Smooth muscle cell (in vitro differentiated cells): ENCODE data around the gene LRP1B. TPM values are rescaled to one million over a fixed set of nuclear protein-coding genes. Genes with fewer than 3 reads are reported as not detected.

Experiments used
- DNase-seq: peaks from one replicate; lab custom pipeline; 2025; ENCODE audit not compliant: unreplicated experiment; lab: John Stamatoyannopoulos, UW
- H2AFZ ChIP-seq: fragments of 200-600 bp; sonication (generic); 2 replicates; pipeline ENCODE4 v1.6.0; 2016; ENCODE audit warnings: antibody characterized with exemption, low read depth, mild to moderate bottlenecking
- H3F3A ChIP-seq: fragments of 200-600 bp; sonication (generic); 2 replicates; pipeline ENCODE4 v1.6.0; 2017; ENCODE audit warnings: antibody characterized with exemption, low read depth
- H3K27ac ChIP-seq: fragments of 200-600 bp; sonication (generic); 2 replicates; pipeline ENCODE4 v1.5.1; 2016; ENCODE audit warnings: low read depth, mild to moderate bottlenecking
- H3K27me3 ChIP-seq: fragments of 200-600 bp; sonication (generic); 2 replicates; pipeline ENCODE4 v1.6.1; 2016; ENCODE audit warnings: low read depth, mild to moderate bottlenecking
- H3K36me3 ChIP-seq: fragments of 200-600 bp; sonication (generic); 2 replicates; pipeline ENCODE4 v1.5.1; 2016; ENCODE audit warnings: low read depth
- H3K4me1 ChIP-seq: fragments of 200-600 bp; sonication (generic); 2 replicates; pipeline ENCODE4 v1.5.1; 2016; ENCODE audit warnings: low read depth
- H3K4me2 ChIP-seq: fragments of 200-600 bp; sonication (generic); 2 replicates; pipeline ENCODE4 v1.6.0; 2016; ENCODE audit warnings: mild to moderate bottlenecking
- H3K4me3 ChIP-seq: fragments of 200-600 bp; sonication (generic); 2 replicates; pipeline ENCODE4 v1.5.1; 2016; ENCODE audit warnings: mild to moderate bottlenecking
- H3K79me2 ChIP-seq: fragments of 200-600 bp; sonication (generic); 2 replicates; pipeline ENCODE4 v1.6.0; 2016; ENCODE audit warnings: low read depth, mild to moderate bottlenecking
- H3K9ac ChIP-seq: fragments of 200-600 bp; sonication (generic); 2 replicates; pipeline ENCODE4 v1.6.0; 2016; ENCODE audit warnings: low read depth
- H3K9me3 ChIP-seq: fragments of 200-600 bp; sonication (generic); replicated peaks from 2 replicates; pipeline ENCODE4 v1.5.1; 2016; ENCODE audit warnings: low read depth
- H4K20me1 ChIP-seq: fragments of 200-600 bp; sonication (generic); 2 replicates; pipeline ENCODE4 v1.6.0; 2016; ENCODE audit warnings: low read depth
- CTCF ChIP-seq: fragments of 200-600 bp; sonication (generic); IDR thresholded peaks from 2 replicates; pipeline ENCODE4 v1.5.1; 2017; ENCODE audit warnings: borderline replicate concordance, mild to moderate bottlenecking, antibody characterized with exemption; ENCODE audit not compliant: insufficient read depth, poor library complexity, severe bottlenecking
- WGBS: methylation state at CpG from one replicate; pipeline ENCODE4 v1.1.7; 2016; ENCODE audit warnings: low lambda C conversion rate; 5-methylcytosine and 5-hydroxymethylcytosine counted together
- polyA plus RNA-seq: library from polyadenylated mRNA; unstranded; fragments of >200 nt; fragmentation: Nextera tagmentation; extraction: Ambion mirVana; gene quantifications from 2 replicates; pipeline ENCODE4 v1.2.1, GENCODE V29; 2016
- total RNA-seq: library from RNA; depleted of rRNA; stranded (reverse); fragments of >200 nt; gene quantifications from 2 replicates; pipeline ENCODE4 v1.2.3, GENCODE V29; 2014

Gene LRP1B
- total and polyA plus RNA-seq, 2 experiments from 2014 or later = 0.08 to 2.9 TPM

GRCh38 chr2:141810148-141810547 is 320.7 kb downstream of the LRP1B start:
- Histone ChIP-seq H3F3A (no peaks in the 10 kb centered on the region), H3K4me3 (no peak overlapping the region), H4K20me1 (no peaks in the 10 kb centered on the region), H3K4me1 (no peaks in the 10 kb centered on the region), H3K4me2 (no peak overlapping the region), H3K9me3 (no peaks in the 10 kb centered on the region), H2AFZ (no peak overlapping the region), H3K27ac (no peak overlapping the region), H3K27me3 (no peaks in the 10 kb centered on the region), H3K9ac (no peak overlapping the region), H3K79me2 (no peaks in the 10 kb centered on the region), H3K36me3 (no peaks in the 10 kb centered on the region)
- TF ChIP-seq CTCF = no peak
- no peak for DNase-seq
- 89% methylated on average over 7 of the region's 7 CpGs for WGBS

- no peak for DNase-seq
- 92% methylated on average over 1 of the region's 1 CpG for WGBS
- Histone ChIP-seq H4K20me1 (no peaks in the 10 kb centered on the region), H3K27ac (no peak overlapping the region), H2AFZ (no peak overlapping the region), H3K4me2 (no peak overlapping the region), H3F3A (no peaks in the 10 kb centered on the region), H3K27me3 (no peaks in the 10 kb centered on the region), H3K79me2 (no peaks in the 10 kb centered on the region), H3K4me3 (no peak overlapping the region), H3K9me3 (no peaks in the 10 kb centered on the region), H3K36me3 (no peaks in the 10 kb centered on the region), H3K9ac (no peak overlapping the region), H3K4me1 (no peaks in the 10 kb centered on the region)
- TF ChIP-seq CTCF = no peak
These were observed 324.7 kb downstream of the LRP1B start for GRCh38 chr2:141806090-141806489.

GRCh38 chr2:141805302-141805701 is 325.5 kb downstream of the LRP1B start:
- no peaks in the 10 kb centered on the region for H3K36me3 ChIP-seq
- DNase-seq = no peak
- H3K79me2 ChIP-seq = no peaks in the 10 kb centered on the region
- no peak overlapping the region for H3K9ac ChIP-seq
- no peaks in the 10 kb centered on the region for H3K4me1 ChIP-seq
- no peak overlapping the region for H3K4me2 ChIP-seq
- WGBS = 95% methylated on average over 3 of the region's 3 CpGs
- H4K20me1 ChIP-seq = no peaks in the 10 kb centered on the region
- H3K4me3 ChIP-seq = no peak overlapping the region
- no peak for TF ChIP-seq CTCF
- H3K27ac ChIP-seq = no peak overlapping the region
- no peaks in the 10 kb centered on the region for H3K9me3 ChIP-seq
- no peaks in the 10 kb centered on the region for H3F3A ChIP-seq
- H3K27me3 ChIP-seq = no peaks in the 10 kb centered on the region
- no peak overlapping the region for H2AFZ ChIP-seq

GRCh38 chr2:141796449-141796848 is 334.4 kb downstream of the LRP1B start:
- H3K27me3 ChIP-seq = no peaks in the 10 kb centered on the region
- DNase-seq = no peak
- H3K9me3 ChIP-seq = no peaks in the 10 kb centered on the region
- H3K4me1 ChIP-seq = no peaks in the 10 kb centered on the region
- no peak overlapping the region for H2AFZ ChIP-seq
- no peak overlapping the region for H3K4me3 ChIP-seq
- H3K79me2 ChIP-seq = no peaks in the 10 kb centered on the region
- H3K9ac ChIP-seq = no peak overlapping the region
- H3K36me3 ChIP-seq = no peaks in the 10 kb centered on the region
- TF ChIP-seq CTCF = no peak
- no peaks in the 10 kb centered on the region for H4K20me1 ChIP-seq
- H3K27ac ChIP-seq = no peak overlapping the region
- H3F3A ChIP-seq = no peaks in the 10 kb centered on the region
- no peak overlapping the region for H3K4me2 ChIP-seq
